ENCODE data around the gene ABCA9. TPM values are rescaled to one million over a fixed set of nuclear protein-coding genes. Genes with fewer than 3 reads are reported as not detected.

ABCA9 gene
- total and polyA plus RNA-seq, 9 of the 15 experiments (the other 6 are each of a cell fraction or from before 2014, with no cell fraction given): 0.04 TPM; not detected in 8

DNA sequence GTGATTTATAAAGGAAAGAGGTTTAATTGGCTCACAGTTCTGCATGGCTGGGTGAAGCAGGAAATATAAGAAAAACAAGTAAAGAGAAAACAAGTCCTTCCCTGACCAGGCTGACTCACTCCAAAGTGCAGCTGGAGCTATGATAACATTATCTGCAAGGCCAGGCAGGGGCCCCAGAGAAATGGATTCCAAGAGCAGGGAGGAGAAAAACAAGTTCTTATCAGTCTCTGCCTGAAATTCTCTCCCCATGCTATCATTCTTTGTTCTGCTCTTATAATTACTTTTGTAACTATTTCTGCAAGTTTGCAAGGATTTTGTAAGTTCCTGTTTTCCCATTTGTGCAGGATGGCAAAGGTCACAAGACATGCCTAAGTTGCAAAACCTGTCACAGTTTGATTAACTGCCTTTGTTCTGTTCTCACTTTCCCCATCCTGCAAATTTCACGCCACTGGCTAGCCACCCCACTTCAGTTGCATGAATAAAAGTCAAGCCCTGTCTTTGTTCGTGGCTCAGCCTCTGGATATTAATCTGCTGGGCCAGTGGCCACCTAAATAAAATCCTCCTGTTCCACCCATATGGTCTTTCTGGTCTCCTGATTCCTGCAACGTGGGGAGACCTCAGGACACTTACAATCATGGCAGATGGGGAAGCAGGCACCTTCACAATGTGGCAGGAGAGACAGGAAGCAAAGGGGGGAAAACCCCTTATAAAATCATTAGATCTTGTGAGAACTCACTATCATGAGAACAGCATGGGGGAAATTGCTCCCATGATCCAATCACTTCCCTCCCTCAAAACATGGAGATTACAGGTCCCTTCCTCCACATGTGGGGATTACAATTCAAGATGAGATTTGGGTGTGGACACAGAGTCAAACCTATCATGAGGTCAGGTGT, 13.1 kb downstream of the ABCA9 start (continued):
- TF ChIP-seq NR3C1 (CRISPR knock-in tag; IDR thresholded peaks at IDR 0.05): no peak
- TF ChIP-seq PCBP1 (IDR thresholded peaks at IDR 0.05; ENCODE audit: low read depth, low read length, poor library complexity, severe bottlenecking): no peak
- 0 out of 2 replicates have a peak, but pooled peaks have one; percentile 46 for TF ChIP-seq MYBL2 (IDR thresholded peaks at IDR 0.05; ENCODE audit: low read depth)
- no peak for TF ChIP-seq MYBL2 (CRISPR knock-in tag; IDR thresholded peaks at IDR 0.05; ENCODE audit: borderline replicate concordance)
- peak; percentile 72 to 96 for TF ChIP-seq ZMIZ1 (IDR thresholded peaks at IDR 0.05; ENCODE audit: low read depth in 2 of 2, low read length in 2 of 2)
- TF ChIP-seq, protein P1, sequence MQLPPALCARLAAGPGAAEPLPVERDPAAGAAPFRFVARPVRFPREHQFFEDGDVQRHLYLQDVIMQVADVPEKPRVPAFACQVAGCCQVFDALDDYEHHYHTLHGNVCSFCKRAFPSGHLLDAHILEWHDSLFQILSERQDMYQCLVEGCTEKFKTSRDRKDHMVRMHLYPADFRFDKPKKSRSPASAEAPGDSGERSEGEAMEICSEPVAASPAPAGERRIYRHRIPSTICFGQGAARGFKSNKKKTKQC (CRISPR knock-in tag; IDR thresholded peaks at IDR 0.05): no peak
- TF ChIP-seq TCF7L2 (IDR thresholded peaks at IDR 0.05; ENCODE audit: low read depth, low read length): peak; percentile 61; the same call in 1 of the 2 replicates
- TF ChIP-seq BCL6 (CRISPR knock-in tag; IDR thresholded peaks at IDR 0.05): 0 out of 2 replicates have a peak, but pooled peaks have one; percentile 29
- TF ChIP-seq ZBTB1 (CRISPR knock-in tag; IDR thresholded peaks at IDR 0.05; ENCODE audit: borderline replicate concordance, low read depth): no peak
- TF ChIP-seq RBM25 (IDR thresholded peaks at IDR 0.05; ENCODE audit: low read depth, low read length, severe bottlenecking): no peak
- peak; percentile 56; the same call in 1 of the 2 replicates for TF ChIP-seq CREM (IDR thresholded peaks at IDR 0.05; ENCODE audit: low read depth)
- TF ChIP-seq, protein P2, sequence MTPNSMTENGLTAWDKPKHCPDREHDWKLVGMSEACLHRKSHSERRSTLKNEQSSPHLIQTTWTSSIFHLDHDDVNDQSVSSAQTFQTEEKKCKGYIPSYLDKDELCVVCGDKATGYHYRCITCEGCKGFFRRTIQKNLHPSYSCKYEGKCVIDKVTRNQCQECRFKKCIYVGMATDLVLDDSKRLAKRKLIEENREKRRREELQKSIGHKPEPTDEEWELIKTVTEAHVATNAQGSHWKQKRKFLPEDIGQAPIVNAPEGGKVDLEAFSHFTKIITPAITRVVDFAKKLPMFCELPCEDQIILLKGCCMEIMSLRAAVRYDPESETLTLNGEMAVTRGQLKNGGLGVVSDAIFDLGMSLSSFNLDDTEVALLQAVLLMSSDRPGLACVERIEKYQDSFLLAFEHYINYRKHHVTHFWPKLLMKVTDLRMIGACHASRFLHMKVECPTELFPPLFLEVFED (CRISPR knock-in tag; conservative IDR thresholded peaks at IDR 0.05): no peak
- peak; percentile 51 for TF ChIP-seq MTA3 (IDR thresholded peaks at IDR 0.05; ENCODE audit: borderline replicate concordance)
- no peak for TF ChIP-seq CBFB (CRISPR knock-in tag; IDR thresholded peaks at IDR 0.05)
- no peak for TF ChIP-seq KAT8 (IDR thresholded peaks at IDR 0.05; ENCODE audit: low read depth)
- TF ChIP-seq, protein P3, sequence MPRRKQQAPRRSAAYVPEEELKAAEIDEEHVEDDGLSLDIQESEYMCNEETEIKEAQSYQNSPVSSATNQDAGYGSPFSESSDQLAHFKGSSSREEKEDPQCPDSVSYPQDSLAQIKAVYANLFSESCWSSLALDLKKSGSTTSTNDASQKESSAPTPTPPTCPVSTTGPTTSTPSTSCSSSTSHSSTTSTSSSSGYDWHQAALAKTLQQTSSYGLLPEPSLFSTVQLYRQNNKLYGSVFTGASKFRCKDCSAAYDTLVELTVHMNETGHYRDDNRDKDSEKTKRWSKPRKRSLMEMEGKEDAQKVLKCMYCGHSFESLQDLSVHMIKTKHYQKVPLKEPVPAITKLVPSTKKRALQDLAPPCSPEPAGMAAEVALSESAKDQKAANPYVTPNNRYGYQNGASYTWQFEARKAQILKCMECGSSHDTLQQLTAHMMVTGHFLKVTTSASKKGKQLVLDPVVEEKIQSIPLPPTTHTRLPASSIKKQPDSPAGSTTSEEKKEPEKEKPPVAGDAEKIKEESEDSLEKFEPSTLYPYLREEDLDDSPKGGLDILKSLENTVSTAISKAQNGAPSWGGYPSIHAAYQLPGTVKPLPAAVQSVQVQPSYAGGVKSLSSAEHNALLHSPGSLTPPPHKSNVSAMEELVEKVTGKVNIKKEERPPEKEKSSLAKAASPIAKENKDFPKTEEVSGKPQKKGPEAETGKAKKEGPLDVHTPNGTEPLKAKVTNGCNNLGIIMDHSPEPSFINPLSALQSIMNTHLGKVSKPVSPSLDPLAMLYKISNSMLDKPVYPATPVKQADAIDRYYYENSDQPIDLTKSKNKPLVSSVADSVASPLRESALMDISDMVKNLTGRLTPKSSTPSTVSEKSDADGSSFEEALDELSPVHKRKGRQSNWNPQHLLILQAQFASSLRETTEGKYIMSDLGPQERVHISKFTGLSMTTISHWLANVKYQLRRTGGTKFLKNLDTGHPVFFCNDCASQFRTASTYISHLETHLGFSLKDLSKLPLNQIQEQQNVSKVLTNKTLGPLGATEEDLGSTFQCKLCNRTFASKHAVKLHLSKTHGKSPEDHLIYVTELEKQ (CRISPR knock-in tag; IDR thresholded peaks at IDR 0.05): peak; percentile 11; the same call in 1 of the 2 replicates
- peak; percentile 59 for TF ChIP-seq MAFK (IDR thresholded peaks at IDR 0.05; ENCODE audit: low read length)
- TF ChIP-seq CHD1 (IDR thresholded peaks at IDR 0.05; ENCODE audit: low read length): no peak
